ENCODE results near the gene MFAP3L. TPM values are rescaled to one million over a fixed set of nuclear protein-coding genes. Genes with fewer than 3 reads are reported as not detected.
A peak's percentile ranks its signal among the peaks of the same experiment; 100 is the strongest.

Gene MFAP3L
- total RNA-seq: 1 to 10 TPM; 3.2 to 6.2 (median 5.2) TPM
- 1.3 TPM for polyA plus RNA-seq
- long read RNA-seq, donor 1, partial matches to known transcripts: 0 of 4 reads
- long read RNA-seq, donor 1, other reads (novel, unspliced or antisense): 4 of 4 reads
- long read RNA-seq, donor 2, partial matches to known transcripts: 0 of 1 reads
- long read RNA-seq, donor 2, other reads (novel, unspliced or antisense): 1 of 1 reads
- long read RNA-seq, donor 3, full-length matches to known transcripts: 1 of 1 reads
- long read RNA-seq, donor 3, partial matches to known transcripts: 0 of 1 reads
- long read RNA-seq, donor 3, other reads (novel, unspliced or antisense): 0 of 1 reads
- long read RNA-seq, donor 4, partial matches to known transcripts: 0 of 1 reads
- long read RNA-seq, donor 4, other reads (novel, unspliced or antisense): 1 of 1 reads

DNA sequence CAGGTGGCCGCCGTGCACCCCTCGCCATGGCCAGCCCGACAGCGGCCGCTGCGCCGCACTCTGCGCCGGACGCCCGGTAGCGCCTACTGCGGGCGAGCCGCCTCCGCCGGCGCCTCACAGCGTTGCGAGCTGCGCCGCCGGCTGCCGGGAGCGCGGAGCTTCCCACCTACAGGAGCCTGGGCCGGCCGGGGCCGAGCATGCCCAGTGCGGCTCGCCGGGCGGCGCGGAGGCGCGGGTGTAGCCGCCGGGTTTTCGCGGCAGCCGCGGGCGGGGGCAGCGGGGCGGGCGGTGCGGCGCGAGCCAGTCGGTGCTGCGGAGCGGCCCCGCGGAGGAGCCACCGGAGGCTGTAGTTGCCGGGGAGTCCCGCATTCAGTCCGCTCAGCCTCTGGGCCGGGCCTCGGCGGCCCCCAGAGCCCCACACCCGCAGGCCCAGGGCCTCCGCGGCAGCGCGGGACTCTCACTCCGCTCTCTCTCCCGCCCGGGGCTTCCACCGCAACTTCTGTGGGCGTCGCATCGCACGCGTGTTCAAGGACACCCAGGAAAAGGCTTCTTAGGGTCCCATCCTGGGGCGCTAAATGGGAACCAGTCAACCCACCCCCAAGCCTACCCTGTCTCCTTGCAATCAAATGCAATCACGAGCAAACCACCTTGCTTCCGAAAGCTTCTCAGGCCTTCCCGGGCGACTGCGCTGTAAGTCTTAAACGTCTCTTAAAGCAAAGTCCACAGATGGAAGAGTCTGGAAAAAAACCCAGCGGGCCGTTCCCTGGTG lies at the start of gene MFAP3L:
Gene MFAP3L (minus strand): TSS at position 143 of the 769 bp plus-strand sequence. CDS start 20,518 bp downstream, outside the sequence.
- Histone ChIP-seq H3K27me3 (ENCODE audit: control insufficient read depth, insufficient read depth) (no peaks in the 10 kb centered on the region), H3K4me3 (ENCODE audit: low read length) (peak within 1 kb of the TSS; percentile 90), H3K9me3 (ENCODE audit: control insufficient read depth, low read length) (no peaks in the 10 kb centered on the region), H3K4me1 (ENCODE audit: control insufficient read depth, insufficient read depth, low read length) (no peaks in the 10 kb centered on the region), H3K27ac (ENCODE audit: low read length) (peak within 1 kb of the TSS; percentile 28)
- intact Hi-C loops (cut with DNase I): no loop called here
- under 1% methylated on average over 86 of the region's 86 CpGs for WGBS
- peak; percentile 88 to 95 (median 95) for DNase-seq
- peak; percentile 97 to 98 for ATAC-seq

DNA sequence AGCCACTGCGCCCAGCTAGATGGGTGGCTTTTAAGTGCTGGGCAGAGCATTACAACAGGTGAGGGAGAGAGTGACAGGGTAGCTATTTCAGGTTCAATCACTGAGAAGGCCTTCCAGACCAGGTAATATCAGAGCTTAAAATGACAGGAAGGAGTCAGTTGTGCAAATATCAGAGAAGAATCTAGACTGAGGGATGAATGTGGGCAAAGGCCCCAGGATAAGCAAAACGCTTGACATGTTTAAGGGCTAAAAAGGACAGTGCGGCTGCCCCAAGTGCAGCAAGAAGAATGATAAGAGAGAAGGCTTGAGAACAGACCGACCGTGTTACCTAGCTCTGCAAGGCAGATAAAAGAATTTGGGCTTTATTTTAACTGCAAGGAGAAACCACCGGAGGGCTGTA lies 45.0 kb upstream of the MFAP3L start:
- Histone ChIP-seq H3K27ac (ENCODE audit: low read length) (no peak overlapping the region), H3K9me3 (ENCODE audit: control insufficient read depth, low read length) (no peaks in the 10 kb centered on the region), H3K27me3 (ENCODE audit: control insufficient read depth, insufficient read depth) (no peaks in the 10 kb centered on the region), H3K4me3 (ENCODE audit: low read length) (no peak overlapping the region), H3K4me1 (ENCODE audit: control insufficient read depth, insufficient read depth, low read length) (no peaks in the 10 kb centered on the region)
- ATAC-seq: no peak
- DNase-seq: no peak
- intact Hi-C loops (cut with DNase I): no loop called here
- WGBS: 87% methylated on average over 6 of the region's 6 CpGs

DNA sequence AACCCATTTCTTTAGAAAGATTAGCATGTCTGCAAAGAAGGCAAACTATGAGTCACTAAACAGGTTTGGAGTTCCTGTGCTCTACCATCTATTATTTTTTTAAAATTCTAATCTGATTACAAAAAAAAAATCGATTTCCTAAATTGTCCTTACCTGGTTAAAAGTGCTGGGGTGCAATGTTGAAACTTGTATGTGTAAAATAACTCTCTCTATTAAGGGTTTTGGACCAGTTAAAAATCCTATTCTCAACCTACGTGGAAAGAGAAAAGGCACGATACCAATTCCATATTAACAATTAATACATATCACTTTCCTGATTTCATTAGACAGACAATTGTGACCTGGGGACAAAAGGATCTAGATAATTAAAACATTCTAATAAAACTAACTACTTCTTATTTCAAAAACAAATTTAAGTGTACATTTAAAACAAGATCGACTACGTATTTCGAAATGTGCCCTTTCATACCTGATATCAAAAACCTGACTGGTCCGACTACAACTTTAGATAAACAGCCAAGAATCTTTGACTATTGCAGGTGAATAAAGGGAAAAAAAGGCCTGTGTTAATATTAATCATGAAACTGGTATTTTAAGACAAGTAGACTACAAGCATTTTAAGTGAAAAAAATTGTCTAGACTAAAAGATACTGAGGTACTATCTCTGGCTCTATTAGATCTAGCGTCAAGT lies 42.4 kb upstream of the MFAP3L start:
- no peak for ATAC-seq
- no peaks in the 10 kb centered on the region for H3K27me3 ChIP-seq (ENCODE audit: control insufficient read depth, insufficient read depth)
- DNase-seq: no peak

DNA sequence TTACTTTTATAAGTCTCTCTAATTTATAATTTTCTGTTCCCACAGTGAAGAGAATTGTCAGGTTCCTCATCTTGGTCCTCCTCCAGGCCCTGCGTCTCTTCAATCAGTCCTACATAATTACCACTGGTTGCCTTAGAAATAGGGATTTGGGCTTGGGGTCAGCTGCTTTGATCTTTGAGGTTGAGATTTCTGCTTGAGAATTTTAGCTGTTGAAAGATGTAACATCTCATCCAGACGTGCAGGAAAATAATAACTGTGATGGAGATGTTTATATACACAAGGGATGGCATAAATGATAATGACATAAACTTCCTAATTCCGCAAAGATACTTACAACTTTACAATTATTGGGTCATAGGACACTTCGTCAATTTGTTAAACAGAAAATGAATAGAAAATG lies 33.2 kb upstream of the MFAP3L start:
- ATAC-seq: no peak
- Histone ChIP-seq H3K4me3 (ENCODE audit: low read length) (no peak overlapping the region), H3K9me3 (ENCODE audit: control insufficient read depth, low read length) (no peaks in the 10 kb centered on the region), H3K27me3 (ENCODE audit: control insufficient read depth, insufficient read depth) (no peaks in the 10 kb centered on the region), H3K4me1 (ENCODE audit: control insufficient read depth, insufficient read depth, low read length) (no peaks in the 10 kb centered on the region), H3K27ac (ENCODE audit: low read length) (no peak overlapping the region)
- DNase-seq: no peak
- 88% methylated on average over 4 of the region's 4 CpGs for WGBS
- intact Hi-C loops (cut with DNase I): no loop called here

More for the DNA sequence above, 42.4 kb upstream of the MFAP3L start:
- Histone ChIP-seq H3K4me1 (ENCODE audit: control insufficient read depth, insufficient read depth, low read length) (no peaks in the 10 kb centered on the region), H3K4me3 (ENCODE audit: low read length) (no peak overlapping the region), H3K27ac (ENCODE audit: low read length) (no peak overlapping the region), H3K9me3 (ENCODE audit: control insufficient read depth, low read length) (no peaks in the 10 kb centered on the region)
- intact Hi-C loops (cut with DNase I): no loop called here
- 94% methylated on average over 8 of the region's 8 CpGs for WGBS

DNA sequence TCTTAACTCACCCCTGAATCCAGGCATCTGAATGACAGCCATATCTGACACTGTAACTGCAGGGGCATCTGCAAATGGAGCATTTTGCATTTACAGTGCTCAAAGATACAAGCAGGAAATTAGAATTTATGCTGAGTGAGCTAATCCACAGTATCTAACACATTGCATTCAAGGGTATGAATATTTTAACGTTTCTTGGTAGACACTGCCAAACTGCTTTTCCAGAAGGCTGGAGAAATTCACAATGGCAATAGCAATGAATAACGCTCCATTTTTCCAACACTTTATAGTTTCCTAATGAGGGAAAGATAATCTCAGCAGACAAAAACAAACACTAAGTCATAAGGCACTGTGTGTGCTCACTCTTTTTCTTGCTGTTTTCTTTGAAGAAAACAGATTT lies 32.6 kb upstream of the MFAP3L start:
- ATAC-seq (no peak), DNase-seq (no peak)
- no peaks in the 10 kb centered on the region for H3K4me1 ChIP-seq (ENCODE audit: control insufficient read depth, insufficient read depth, low read length)
- intact Hi-C loops (cut with DNase I): no loop called here
- WGBS: 63% methylated on average over 2 of the region's 2 CpGs
- no peak overlapping the region for H3K4me3 ChIP-seq (ENCODE audit: low read length)
- no peaks in the 10 kb centered on the region for H3K27me3 ChIP-seq (ENCODE audit: control insufficient read depth, insufficient read depth)
- no peaks in the 10 kb centered on the region for H3K9me3 ChIP-seq (ENCODE audit: control insufficient read depth, low read length)
- H3K27ac ChIP-seq (ENCODE audit: low read length): no peak overlapping the region

DNA sequence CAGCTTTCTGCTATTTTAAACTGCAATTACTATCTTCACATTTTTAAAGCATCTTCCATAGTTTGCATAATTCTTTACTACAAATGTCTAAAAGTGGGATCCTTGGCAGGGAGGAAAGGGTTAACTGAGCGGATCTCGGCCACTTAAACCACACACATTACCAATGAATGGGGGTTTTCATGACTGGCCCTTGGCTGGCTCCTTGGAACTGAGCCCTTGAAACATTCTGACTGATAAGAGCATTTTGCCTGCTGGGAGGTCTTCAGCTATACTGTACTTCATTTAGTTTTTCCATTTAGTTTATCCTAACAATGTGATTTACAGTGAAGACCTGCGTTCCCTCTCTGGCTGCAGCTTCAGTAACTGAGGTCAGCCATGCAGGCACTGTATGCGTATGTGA lies 31.7 kb upstream of the MFAP3L start:
- H3K4me3 ChIP-seq (ENCODE audit: low read length): no peak overlapping the region
- no peaks in the 10 kb centered on the region for H3K4me1 ChIP-seq (ENCODE audit: control insufficient read depth, insufficient read depth, low read length)
- H3K27ac ChIP-seq (ENCODE audit: low read length): no peak overlapping the region
- no peaks in the 10 kb centered on the region for H3K9me3 ChIP-seq (ENCODE audit: control insufficient read depth, low read length)
- ATAC-seq (no peak), DNase-seq (no peak)
- 52% methylated on average over 4 of the region's 4 CpGs for WGBS
- intact Hi-C loops (cut with DNase I): no loop called here
- no peaks in the 10 kb centered on the region for H3K27me3 ChIP-seq (ENCODE audit: control insufficient read depth, insufficient read depth)

DNA sequence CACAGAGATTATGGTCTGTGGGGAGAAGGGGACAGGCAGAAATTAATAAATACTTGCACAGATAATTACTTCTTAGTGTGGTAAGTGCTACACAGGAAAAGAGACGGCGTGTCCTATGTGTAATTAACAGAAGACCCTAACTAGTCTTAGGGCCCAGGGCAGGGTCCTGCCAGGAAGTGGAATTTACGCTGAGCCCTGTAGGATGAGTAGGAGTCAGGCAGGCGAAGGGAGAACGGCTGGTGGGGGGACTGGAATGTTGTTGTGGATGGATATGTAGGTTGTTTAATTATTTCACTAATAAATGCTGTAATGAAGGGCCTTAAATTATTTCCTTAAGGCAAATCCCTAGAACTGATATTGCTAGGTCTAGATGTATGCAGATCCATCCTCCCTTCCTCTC lies 26.7 kb upstream of the MFAP3L start:
- ATAC-seq (no peak), DNase-seq (no peak)
- H3K27me3 ChIP-seq (ENCODE audit: control insufficient read depth, insufficient read depth): no peaks in the 10 kb centered on the region
- intact Hi-C loops (cut with DNase I): loop anchor here in 2 of 4 donors (5.0 kb wide), 1 partner anchor 246 kb away; no protein-coding TSS in a partner anchor
- no peak overlapping the region for H3K4me3 ChIP-seq (ENCODE audit: low read length)
- WGBS: 72% methylated on average over 5 of the region's 5 CpGs
- H3K9me3 ChIP-seq (ENCODE audit: control insufficient read depth, low read length): no peaks in the 10 kb centered on the region
- no peak overlapping the region for H3K27ac ChIP-seq (ENCODE audit: low read length)
- H3K4me1 ChIP-seq (ENCODE audit: control insufficient read depth, insufficient read depth, low read length): no peaks in the 10 kb centered on the region

DNA sequence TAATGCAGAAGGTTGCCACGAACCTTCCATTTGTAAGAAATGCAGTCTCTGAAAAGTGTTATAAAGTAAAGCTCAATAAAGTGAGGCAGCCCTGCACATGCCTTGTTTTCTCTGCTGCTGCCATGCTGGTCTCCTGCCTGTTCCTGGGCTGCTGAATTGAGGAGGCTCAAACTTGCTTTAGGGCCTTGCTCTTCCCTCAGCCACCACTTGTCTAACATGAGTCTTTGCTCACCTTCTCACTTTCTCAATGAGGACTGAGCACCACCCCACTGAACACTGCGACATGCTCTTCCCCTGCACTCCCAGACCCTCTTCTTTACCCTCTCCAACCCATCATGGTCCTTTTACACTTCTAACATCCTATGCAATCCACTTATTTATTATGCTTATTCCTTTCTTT lies 25.2 kb upstream of the MFAP3L start:
- no peak overlapping the region for H3K4me3 ChIP-seq (ENCODE audit: low read length)
- H3K27me3 ChIP-seq (ENCODE audit: control insufficient read depth, insufficient read depth): no peaks in the 10 kb centered on the region
- intact Hi-C loops (cut with DNase I): loop anchor here in 3 of 4 donors (2.0 to 5.0 kb wide), 2 partner anchors 243 to 244 kb away; no protein-coding TSS in a partner anchor
- no peak overlapping the region for H3K27ac ChIP-seq (ENCODE audit: low read length)
- ATAC-seq (no peak), DNase-seq (no peak)
- H3K4me1 ChIP-seq (ENCODE audit: control insufficient read depth, insufficient read depth, low read length): no peaks in the 10 kb centered on the region
- 87% methylated on average over 2 of the region's 2 CpGs for WGBS
- H3K9me3 ChIP-seq (ENCODE audit: control insufficient read depth, low read length): no peaks in the 10 kb centered on the region

DNA sequence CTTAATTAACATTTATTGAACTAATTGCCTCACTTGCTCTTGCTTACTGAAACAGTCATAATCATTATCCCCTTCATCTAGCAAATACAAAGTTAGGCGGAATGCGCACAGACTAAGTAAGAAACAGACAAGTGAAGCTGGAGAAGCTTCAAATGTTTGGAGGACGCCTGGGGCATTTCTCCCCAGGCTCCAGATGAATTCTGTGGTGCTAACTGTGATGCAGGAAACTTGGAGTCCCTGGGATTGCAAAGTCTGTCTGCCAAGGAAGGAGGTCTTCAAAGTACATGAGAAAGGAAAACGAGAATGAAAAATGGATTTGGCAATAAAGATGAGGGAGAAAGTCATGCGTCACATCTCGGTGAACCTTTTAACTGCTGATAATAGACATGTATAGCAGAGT lies 23.6 kb upstream of the MFAP3L start:
- WGBS: 67% methylated on average over 6 of the region's 6 CpGs
- ATAC-seq (no peak), DNase-seq (no peak)
- Histone ChIP-seq H3K27me3 (ENCODE audit: control insufficient read depth, insufficient read depth) (no peaks in the 10 kb centered on the region), H3K4me3 (ENCODE audit: low read length) (no peak overlapping the region), H3K9me3 (ENCODE audit: control insufficient read depth, low read length) (no peaks in the 10 kb centered on the region), H3K27ac (ENCODE audit: low read length) (no peak overlapping the region), H3K4me1 (ENCODE audit: control insufficient read depth, insufficient read depth, low read length) (no peaks in the 10 kb centered on the region)
- intact Hi-C loops (cut with DNase I): loop anchor here (2.0 to 5.0 kb wide), 3 partner anchors 237 to 242 kb away; no protein-coding TSS in a partner anchor

DNA sequence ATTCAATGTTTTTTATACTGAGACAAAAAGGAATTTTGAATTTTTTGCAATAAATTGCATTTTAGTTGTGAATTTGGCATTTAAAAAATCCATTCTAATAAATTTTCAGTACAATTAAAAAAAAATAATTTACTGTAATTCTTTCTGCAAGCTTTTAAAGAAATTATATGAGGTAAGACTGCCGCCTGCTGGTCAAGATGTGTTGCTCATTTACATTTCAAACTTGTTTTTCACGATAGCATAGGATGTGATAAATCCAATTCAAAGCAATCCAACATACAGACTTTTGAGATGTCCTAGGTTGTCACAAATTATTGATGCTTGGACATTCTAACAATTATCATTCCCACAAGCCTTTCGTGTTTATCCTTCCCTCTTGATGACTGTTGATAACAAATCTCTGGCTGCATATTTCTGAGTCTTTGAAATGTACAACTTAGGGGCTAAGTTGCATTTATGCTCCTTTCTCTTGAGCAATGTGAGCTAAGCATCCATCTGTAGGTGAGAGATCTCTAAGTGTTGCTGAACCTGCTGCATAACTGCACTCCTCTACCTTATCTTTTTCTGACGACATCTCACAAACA lies 21.7 kb upstream of the MFAP3L start:
- Histone ChIP-seq H3K4me3 (ENCODE audit: low read length) (no peak overlapping the region), H3K27ac (ENCODE audit: low read length) (no peak overlapping the region), H3K9me3 (ENCODE audit: control insufficient read depth, low read length) (no peaks in the 10 kb centered on the region), H3K4me1 (ENCODE audit: control insufficient read depth, insufficient read depth, low read length) (no peaks in the 10 kb centered on the region), H3K27me3 (ENCODE audit: control insufficient read depth, insufficient read depth) (no peaks in the 10 kb centered on the region)
- ATAC-seq: no peak
- intact Hi-C loops (cut with DNase I): loop anchor here in 1 of 4 donors (5.0 kb wide), 1 partner anchor 236 kb away; no protein-coding TSS in a partner anchor
- 12% methylated on average over 4 of the region's 4 CpGs for WGBS
- DNase-seq: peak in 2 of 3 donors; percentile 43 to 76

All from right cardiac atrium (tissue), 5 donors.